Fibroblast of lung (primary cell): ENCODE measurements around the gene NMUR1.

ENCODE experiments used
- EZH2 ChIP-seq: IDR thresholded peaks from 2 replicates; pipeline ENCODE4 v1.5.1; 2012; ENCODE audit warnings: low read length, control low read depth, mild to moderate bottlenecking; ENCODE audit errors: missing control alignments
- TF ChIP-seq, protein P1 (sequence below), 2 donors: IDR thresholded peaks in 1 of 2; conservative IDR thresholded peaks in 1 of 2; 1 replicate in 1 of 2; 2 replicates in 1 of 2; pipeline ENCODE4 v1.5.1; 2011 to 2012; ENCODE audit warnings: low read length in 2 of 2, control low read depth in 1 of 2, inconsistent platforms in 1 of 2, low read depth in 1 of 2, mild to moderate bottlenecking in 1 of 2

DNA sequence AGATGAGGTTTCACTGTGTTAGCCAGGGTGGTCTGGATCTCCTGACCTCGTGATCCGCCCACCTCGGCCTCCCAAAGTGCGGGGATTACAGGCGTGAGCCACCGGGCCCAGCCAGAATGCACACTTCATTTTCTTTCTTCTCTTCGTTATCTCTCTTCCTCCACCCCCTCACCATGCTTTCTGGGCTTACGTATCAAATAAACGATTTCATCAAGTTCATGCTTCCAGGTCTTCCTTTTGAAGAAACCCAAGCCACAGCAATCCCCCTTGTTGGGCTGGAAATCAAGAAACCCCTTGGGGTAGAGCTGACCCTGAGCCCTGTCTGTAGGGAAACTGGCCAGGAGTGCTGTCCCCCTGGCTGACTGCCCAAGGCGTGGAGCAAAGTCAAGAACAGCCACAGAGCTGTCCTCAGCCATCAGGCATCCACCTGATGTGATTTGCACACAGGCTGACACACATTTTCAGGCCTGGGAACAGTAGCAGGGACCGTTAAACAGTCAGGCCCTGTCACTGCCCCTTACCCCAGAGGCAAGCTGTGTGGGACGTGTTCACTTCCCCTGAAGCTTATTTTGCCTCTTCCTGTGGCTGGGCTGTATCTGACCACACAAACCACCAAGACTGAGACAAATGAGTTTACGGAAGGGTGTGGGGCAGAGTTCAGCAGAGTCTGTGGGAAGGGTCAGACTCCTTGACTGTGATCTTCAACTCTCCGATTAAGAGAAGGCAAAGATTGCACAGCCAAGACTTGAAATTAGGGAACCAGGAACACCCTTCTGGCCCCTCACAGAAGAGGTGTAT, 15.1 kb upstream of the NMUR1 start:
- TF ChIP-seq, protein P1, sequence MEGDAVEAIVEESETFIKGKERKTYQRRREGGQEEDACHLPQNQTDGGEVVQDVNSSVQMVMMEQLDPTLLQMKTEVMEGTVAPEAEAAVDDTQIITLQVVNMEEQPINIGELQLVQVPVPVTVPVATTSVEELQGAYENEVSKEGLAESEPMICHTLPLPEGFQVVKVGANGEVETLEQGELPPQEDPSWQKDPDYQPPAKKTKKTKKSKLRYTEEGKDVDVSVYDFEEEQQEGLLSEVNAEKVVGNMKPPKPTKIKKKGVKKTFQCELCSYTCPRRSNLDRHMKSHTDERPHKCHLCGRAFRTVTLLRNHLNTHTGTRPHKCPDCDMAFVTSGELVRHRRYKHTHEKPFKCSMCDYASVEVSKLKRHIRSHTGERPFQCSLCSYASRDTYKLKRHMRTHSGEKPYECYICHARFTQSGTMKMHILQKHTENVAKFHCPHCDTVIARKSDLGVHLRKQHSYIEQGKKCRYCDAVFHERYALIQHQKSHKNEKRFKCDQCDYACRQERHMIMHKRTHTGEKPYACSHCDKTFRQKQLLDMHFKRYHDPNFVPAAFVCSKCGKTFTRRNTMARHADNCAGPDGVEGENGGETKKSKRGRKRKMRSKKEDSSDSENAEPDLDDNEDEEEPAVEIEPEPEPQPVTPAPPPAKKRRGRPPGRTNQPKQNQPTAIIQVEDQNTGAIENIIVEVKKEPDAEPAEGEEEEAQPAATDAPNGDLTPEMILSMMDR (conservative IDR thresholded peaks at IDR 0.05 in 1 of 2, IDR thresholded peaks at IDR 0.05 in 1 of 2; ENCODE audit: low read depth in 1 of 2, low read length in 2 of 2) = no peak
- TF ChIP-seq EZH2 = no peak
